Neuronal stem cell (in vitro differentiated cells): ENCODE results near the gene LRPAP1.

Experiments
- DNase-seq: peaks from one replicate; pipeline ENCODE4 v3.0.0-alpha.2; 2013; ENCODE audit warnings: low spot score
- H2AFZ ChIP-seq: one replicate; pipeline ENCODE4 v1.6.1; 2013; ENCODE audit warnings: mild to moderate bottlenecking, low read length, inconsistent platforms
- H2AK5ac ChIP-seq: 2 replicates; pipeline ENCODE4 v1.6.1; 2013; ENCODE audit warnings: low read depth, mild to moderate bottlenecking, inconsistent platforms, low read length, moderate library complexity, mixed read lengths
- H2BK120ac ChIP-seq: 2 replicates; pipeline ENCODE4 v1.6.1; 2013; ENCODE audit warnings: low read depth, mild to moderate bottlenecking, inconsistent platforms, low read length, moderate library complexity, mixed read lengths
- H2BK12ac ChIP-seq: one replicate; pipeline ENCODE4 v1.6.1; 2013; ENCODE audit warnings: low read length, inconsistent platforms
- H2BK15ac ChIP-seq: 2 replicates; pipeline ENCODE4 v1.6.1; 2013; ENCODE audit warnings: mild to moderate bottlenecking, low read length, inconsistent platforms, mixed read lengths
- H2BK5ac ChIP-seq: one replicate; pipeline ENCODE4 v1.6.1; 2013; ENCODE audit warnings: inconsistent platforms, mild to moderate bottlenecking, low read length, moderate library complexity
- H3K14ac ChIP-seq: one replicate; pipeline ENCODE4 v1.6.1; 2013; ENCODE audit warnings: low read length, inconsistent platforms
- H3K18ac ChIP-seq: 2 replicates; pipeline ENCODE4 v1.6.1; 2013; ENCODE audit warnings: low read length, inconsistent platforms
- H3K23ac ChIP-seq: 2 replicates; pipeline ENCODE4 v1.6.1; 2013; ENCODE audit warnings: low read depth, mild to moderate bottlenecking, mixed read lengths, low read length, inconsistent platforms; ENCODE audit not compliant: poor library complexity
- H3K27ac ChIP-seq: replicated peaks from 3 replicates; pipeline ENCODE4 v1.5.1; 2013; ENCODE audit warnings: low read length, inconsistent platforms
- H3K27me3 ChIP-seq, 3 experiments: 2 replicates each; pipeline ENCODE4 v1.6.1; 2013; ENCODE audit warnings: low read length in 3 of 3, mild to moderate bottlenecking in 2 of 3, inconsistent platforms in 1 of 3, low read depth in 1 of 3, mixed read lengths in 1 of 3, moderate library complexity in 1 of 3; ENCODE audit not compliant: control insufficient read depth in 3 of 3, insufficient read depth in 3 of 3
- H3K36me3 ChIP-seq, 2 donors: replicated peaks in 1 of 2; 2 replicates each; pipeline ENCODE4 v1.6.1; 2013; ENCODE audit warnings: low read length in 2 of 2; ENCODE audit not compliant: control insufficient read depth in 2 of 2, insufficient read depth in 2 of 2
- H3K4ac ChIP-seq: 2 replicates; pipeline ENCODE4 v1.6.1; 2013; ENCODE audit warnings: inconsistent platforms, mild to moderate bottlenecking, low read length, moderate library complexity
- H3K4me1 ChIP-seq, 2 donors: 1 replicate in 1 of 2; 2 replicates in 1 of 2; pipeline ENCODE4 v1.6.1; 2013; ENCODE audit warnings: low read length in 2 of 2, low read depth in 1 of 2; ENCODE audit not compliant: control insufficient read depth in 2 of 2, insufficient read depth in 1 of 2
- H3K4me2 ChIP-seq: one replicate; pipeline ENCODE4 v1.6.1; 2013; ENCODE audit warnings: mild to moderate bottlenecking, low read length, inconsistent platforms; ENCODE audit not compliant: insufficient read depth, poor library complexity, severe bottlenecking
- H3K4me3 ChIP-seq, 2 donors: 2 replicates each; pipeline ENCODE4 v1.5.1; 2013; ENCODE audit warnings: low read length in 2 of 2, mild to moderate bottlenecking in 2 of 2, inconsistent platforms in 1 of 2, moderate library complexity in 1 of 2
- H3K79me1 ChIP-seq: one replicate; pipeline ENCODE4 v1.6.1; 2013; ENCODE audit warnings: low read depth, mild to moderate bottlenecking, inconsistent platforms, low read length, moderate library complexity
- H3K9ac ChIP-seq: one replicate; pipeline ENCODE4 v1.6.1; 2013; ENCODE audit warnings: mild to moderate bottlenecking, low read depth, low read length, inconsistent platforms; ENCODE audit not compliant: poor library complexity
- H3K9me3 ChIP-seq, 2 donors: replicated peaks in 1 of 2; 2 replicates each; pipeline versions ENCODE3 to v1.6.1; 2013; ENCODE audit warnings: low read length in 2 of 2, mild to moderate bottlenecking in 2 of 2, inconsistent platforms in 1 of 2, low read depth in 1 of 2, mixed read lengths in 1 of 2, moderate library complexity in 1 of 2; ENCODE audit not compliant: control insufficient read depth in 2 of 2, insufficient read depth in 1 of 2
- H4K8ac ChIP-seq: one replicate; pipeline ENCODE4 v1.6.1; 2013; ENCODE audit warnings: low read depth, mild to moderate bottlenecking, inconsistent platforms, low read length, moderate library complexity
- H4K91ac ChIP-seq: one replicate; pipeline ENCODE4 v1.6.1; 2013; ENCODE audit warnings: low read length, low read depth, mild to moderate bottlenecking, inconsistent platforms; ENCODE audit not compliant: poor library complexity
- WGBS, 2 donors: extraction: QIAGEN DNeasy Blood & Tissue Kit; methylation state at CpG; one replicate each; pipeline ENCODE4 v1.1.7; 2013; ENCODE audit warnings: missing lambda C conversion rate in 2 of 2, mixed read lengths in 1 of 2; ENCODE audit not compliant: insufficient read length in 2 of 2, insufficient replicate concordance in 1 of 2; ENCODE audit errors: extremely low coverage in 2 of 2; 5-methylcytosine and 5-hydroxymethylcytosine counted together

The LRPAP1 gene

GRCh38 chr4:3480528-3481112, 51.6 kb downstream of the LRPAP1 start:
- Histone ChIP-seq H3K23ac (no peak overlapping the region), H3K9ac (no peak overlapping the region), H3K27me3 (peaks cover 0 to 22% (median 2%) of the 10 kb centered on the region in 3 experiments), H2AFZ (peak overlapping the region; percentile 91), H3K79me1 (peaks cover under 1% of the 10 kb centered on the region), H3K18ac (peak overlapping the region; percentile 94), H2BK12ac (peak overlapping the region; percentile 75), H2AK5ac (peak overlapping the region; percentile 94), H3K14ac (peak overlapping the region; percentile 63), H2BK15ac (peak overlapping the region; percentile 85), H2BK5ac (peak overlapping the region; percentile 93), H4K91ac (peak overlapping the region; percentile 64), H3K27ac (peak overlapping the region; percentile 96), H3K4ac (no peak overlapping the region), H3K4me1 (peaks cover 45 to 51% of the 10 kb centered on the region in 2 donors), H2BK120ac (peak overlapping the region; percentile 93), H3K4me3 (no peak overlapping the region), H3K9me3 (no peaks in the 10 kb centered on the region), H3K4me2 (peak overlapping the region; percentile 48), H3K36me3 (no peaks in the 10 kb centered on the region), H4K8ac (no peak overlapping the region)
- WGBS, 2 donors: no CpG with 5 or more reads among the region's 17 CpGs
- DNase-seq: peak; percentile 85

DNA sequence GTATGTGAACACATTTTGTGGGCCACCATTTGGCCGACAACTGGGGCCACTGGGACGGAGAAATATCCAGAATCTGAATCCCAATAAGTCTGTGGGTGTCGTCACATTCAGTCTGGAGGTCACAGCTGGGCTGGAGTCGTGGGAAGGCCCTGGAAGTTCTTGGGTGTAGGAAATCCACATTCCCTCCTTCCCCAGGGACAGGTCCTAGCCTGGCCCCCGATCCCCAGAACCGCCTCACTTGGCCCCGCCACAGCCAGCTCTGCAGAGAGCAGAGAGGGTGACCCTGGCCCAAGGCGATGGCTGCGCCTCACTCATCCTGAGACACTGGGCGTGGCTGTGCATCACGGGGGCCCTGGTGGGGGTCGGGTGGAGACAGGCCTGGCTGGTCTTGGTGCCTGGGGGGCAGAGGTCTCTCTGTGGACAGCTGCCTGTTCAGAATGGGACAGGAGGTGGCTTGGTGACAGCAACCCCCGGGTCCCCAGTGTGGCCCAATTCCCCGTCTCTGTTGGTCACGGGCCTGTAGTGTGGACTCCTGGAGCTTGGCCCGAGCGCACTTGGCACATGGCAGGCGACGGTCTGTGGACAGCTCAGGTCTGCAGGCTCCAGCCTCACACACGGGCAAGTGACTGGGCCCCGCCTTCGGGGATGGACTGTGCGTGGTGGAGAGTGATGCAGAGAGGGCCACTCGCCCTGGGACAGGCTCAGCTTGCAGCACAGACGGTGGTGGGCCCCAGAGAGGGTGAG, 52.7 kb downstream of the LRPAP1 start:
- Histone ChIP-seq H2BK120ac (peak overlapping the region; percentile 98), H3K9ac (no peak overlapping the region), H3K4me2 (no peak overlapping the region), H4K8ac (no peak overlapping the region), H2AK5ac (peak overlapping the region; percentile 100), H2BK15ac (peak overlapping the region; percentile 99), H2BK5ac (peak overlapping the region; percentile 82), H3K27me3 (peaks cover 0 to 22% (median under 1%) of the 10 kb centered on the region in 3 experiments), H4K91ac (peak overlapping the region; percentile 72), H2BK12ac (peak overlapping the region; percentile 97), H3K27ac (no peak overlapping the region), H3K79me1 (no peaks in the 10 kb centered on the region), H3K4ac (peak overlapping the region; percentile 89), H3K4me3 (no peak overlapping the region), H3K23ac (no peak overlapping the region), H3K18ac (peak overlapping the region; percentile 93), H3K14ac (peak overlapping the region; percentile 56), H2AFZ (no peak overlapping the region), H3K9me3 (no peaks in the 10 kb centered on the region), H3K36me3 (no peaks in the 10 kb centered on the region), H3K4me1 (peaks cover 34 to 46% of the 10 kb centered on the region in 2 donors)
- DNase-seq: no peak
- WGBS, 2 donors: no CpG with 5 or more reads among the region's 25 CpGs

DNA sequence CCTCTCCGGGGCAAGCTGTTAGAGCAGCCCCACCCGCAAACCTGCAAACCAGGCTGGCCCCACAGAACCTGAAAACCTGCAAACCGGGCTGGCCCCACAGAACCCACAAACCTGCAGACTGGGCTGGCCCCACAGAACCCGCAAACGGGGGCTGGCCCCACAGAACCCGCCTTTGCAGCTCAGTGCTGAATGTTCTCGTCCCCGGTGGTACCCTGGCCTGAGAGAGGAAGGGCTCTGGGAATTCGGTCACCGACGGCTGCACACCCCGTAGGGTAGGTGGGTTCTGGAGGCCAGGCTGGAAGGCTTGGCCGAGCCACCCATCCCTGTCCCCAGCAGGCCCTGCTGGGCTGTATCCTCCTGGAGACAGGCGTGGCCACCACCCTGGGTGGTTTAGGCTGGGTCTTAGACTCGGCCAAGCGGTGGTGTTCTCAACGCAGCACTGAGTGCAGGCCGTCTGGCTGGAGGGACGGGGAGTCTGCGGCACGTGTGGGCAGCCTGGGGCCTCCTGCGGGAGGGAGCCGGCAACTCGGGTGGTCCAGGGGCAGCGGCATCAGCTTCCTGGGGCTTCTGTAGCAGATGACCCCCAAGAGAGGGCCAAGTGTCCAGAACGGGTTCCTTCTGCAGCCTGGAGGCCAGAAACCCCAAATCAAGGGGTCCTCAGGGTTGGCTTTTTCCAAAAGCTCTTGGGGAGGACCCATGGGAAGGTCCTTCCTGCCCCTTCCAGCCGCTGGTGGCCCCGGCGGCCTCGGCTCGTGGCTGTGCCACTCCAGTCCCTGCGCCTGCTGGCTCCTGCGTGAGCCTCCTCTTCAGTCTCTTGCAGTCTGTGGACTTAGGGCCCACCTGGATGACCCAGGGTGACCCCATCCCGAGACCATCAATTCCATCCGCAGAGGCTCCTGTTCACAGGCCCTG, 53.5 kb downstream of the LRPAP1 start:
- peak overlapping the region; percentile 75 for H2BK12ac ChIP-seq
- peaks cover 28 to 44% of the 10 kb centered on the region in 2 donors for H3K4me1 ChIP-seq
- H3K4ac ChIP-seq: peak overlapping the region; percentile 76
- H3K4me3 ChIP-seq: no peak overlapping the region
- peak overlapping the region; percentile 72 for H4K91ac ChIP-seq
- H2BK15ac ChIP-seq: peak overlapping the region; percentile 99
- peak overlapping the region; percentile 43 for H4K8ac ChIP-seq
- peak overlapping the region; percentile 90 for H3K18ac ChIP-seq
- no peaks in the 10 kb centered on the region for H3K9me3 ChIP-seq
- peak overlapping the region; percentile 60 for H3K9ac ChIP-seq
- peak overlapping the region; percentile 56 for H2AFZ ChIP-seq
- H3K14ac ChIP-seq: peak overlapping the region; percentile 98
- peak overlapping the region; percentile 100 for H2AK5ac ChIP-seq
- no peak for DNase-seq
- no CpG with 5 or more reads among the region's 35 CpGs for WGBS, 2 donors
- peak overlapping the region; percentile 73 for H3K23ac ChIP-seq
- H3K79me1 ChIP-seq: no peaks in the 10 kb centered on the region
- H3K36me3 ChIP-seq: no peaks in the 10 kb centered on the region
- peak overlapping the region; percentile 98 for H2BK120ac ChIP-seq
- H3K4me2 ChIP-seq: peak overlapping the region; percentile 18
- H3K27ac ChIP-seq: no peak overlapping the region
- H2BK5ac ChIP-seq: peak overlapping the region; percentile 82
- peaks cover 0 to 19% (median 0%) of the 10 kb centered on the region in 3 experiments for H3K27me3 ChIP-seq
